ENCODE measurements around the gene SLC34A1. TPM values are rescaled to one million over a fixed set of nuclear protein-coding genes. Genes with fewer than 3 reads are reported as not detected.
"Not testable (repeated sequence)": the region's sequence is repeated elsewhere in the genome, so short reads cannot be mapped to it uniquely, and the experiment has no call there.

Gene SLC34A1
- total and polyA plus RNA-seq, 5 donors, result not detected

DNA sequence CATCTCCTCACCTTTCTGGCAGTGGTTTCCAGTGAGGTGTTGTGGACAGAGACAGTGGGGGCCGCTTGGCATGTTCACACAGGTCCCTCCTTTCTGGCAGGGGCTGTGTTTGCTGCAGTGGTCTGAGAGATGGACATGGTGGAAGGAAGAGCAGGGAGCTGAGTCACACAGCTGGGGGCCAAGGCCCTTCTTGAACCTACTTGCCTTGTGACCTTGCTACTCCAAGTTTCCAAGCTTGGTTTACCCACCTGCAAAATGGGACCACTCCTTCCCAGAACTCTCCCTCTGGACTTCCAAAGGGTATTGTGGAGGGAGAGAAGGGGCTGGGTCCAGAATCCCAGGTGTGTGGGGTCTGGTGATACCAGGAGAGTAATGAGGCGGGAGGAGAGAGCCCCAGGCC is 21.1 kb downstream of the SLC34A1 start:
- no peak for DNase-seq
- intact Hi-C loops (cut with DNase I), result loop anchor here in 2 of 4 donors (2.0 to 5.0 kb wide), 2 partner anchors 47 kb away; no protein-coding TSS in a partner anchor
- Histone ChIP-seq H3K4me3 (ENCODE audit: low read length) (no peak overlapping the region), H3K4me1 (ENCODE audit: control insufficient read depth, insufficient read depth, low read length) (no peaks in the 10 kb centered on the region), H3K27ac (ENCODE audit: low read length) (no peak overlapping the region), H3K9me3 (ENCODE audit: control insufficient read depth, low read length) (no peaks in the 10 kb centered on the region), H3K27me3 (ENCODE audit: control insufficient read depth, insufficient read depth) (no peaks in the 10 kb centered on the region)
- no peak for ATAC-seq
- 89% methylated on average over 2 of the region's 2 CpGs for WGBS

DNA sequence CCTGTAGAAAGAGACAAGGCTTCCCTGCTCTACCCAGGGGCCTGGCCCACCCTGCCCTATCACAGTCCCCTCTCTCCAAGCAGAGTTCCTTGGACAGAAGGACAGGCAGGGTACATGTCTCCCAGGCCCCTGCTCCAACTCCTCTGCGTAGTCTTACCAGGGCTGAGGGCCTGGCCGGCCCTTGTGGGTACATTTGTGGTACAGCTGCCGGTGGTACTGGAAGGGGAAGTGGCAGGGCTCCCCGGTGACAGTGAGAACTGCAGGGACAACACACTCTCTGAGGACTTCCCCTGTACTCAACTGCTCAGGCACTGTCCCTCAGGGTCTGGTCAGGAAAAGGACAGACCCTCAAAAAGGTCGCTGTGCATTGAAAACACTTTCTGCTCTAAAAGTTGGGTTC is 21.6 kb downstream of the SLC34A1 start:
- Histone ChIP-seq H3K9me3 (ENCODE audit: control insufficient read depth, low read length) (no peaks in the 10 kb centered on the region), H3K4me1 (ENCODE audit: control insufficient read depth, insufficient read depth, low read length) (no peaks in the 10 kb centered on the region), H3K4me3 (ENCODE audit: low read length) (no peak overlapping the region), H3K27me3 (ENCODE audit: control insufficient read depth, insufficient read depth) (no peaks in the 10 kb centered on the region), H3K27ac (ENCODE audit: low read length) (no peak overlapping the region)
- 76% methylated on average over 5 of the region's 5 CpGs for WGBS
- ATAC-seq (no peak), DNase-seq (peak in 2 of 3 donors; percentile 69 to 73)
- intact Hi-C loops (cut with DNase I), result loop anchor here in 2 of 4 donors (2.0 to 5.0 kb wide), 2 partner anchors 46 to 47 kb away; no protein-coding TSS in a partner anchor

- no peaks in the 10 kb centered on the region for H3K4me1 ChIP-seq (ENCODE audit: control insufficient read depth, insufficient read depth, low read length)
- no peak for DNase-seq
- no peak within 1 kb of the TSS for H3K4me3 ChIP-seq (ENCODE audit: low read length)
- no peaks in the 10 kb centered on the region for H3K27me3 ChIP-seq (ENCODE audit: control insufficient read depth, insufficient read depth)
- intact Hi-C loops (cut with DNase I), result loop anchor here in 1 of 4 donors (5.0 kb wide), 1 partner anchor 43 kb away; no protein-coding TSS in a partner anchor
- 87% methylated on average over 9 of the region's 9 CpGs for WGBS
- no peaks in the 10 kb centered on the region for H3K9me3 ChIP-seq (ENCODE audit: control insufficient read depth, low read length)
- H3K27ac ChIP-seq (ENCODE audit: low read length), result no peak within 1 kb of the TSS
- ATAC-seq, result no peak
Measured at GRCh38 chr5:177409043-177409801, 25.0 kb downstream of the SLC34A1 start, which contains the start of gene F12. F12 (minus strand) TSS chr5:177409564; CDS start chr5:177409527, 37 bp downstream.

GRCh38 chr5:177410575-177410974 is 26.3 kb downstream of the SLC34A1 start:
- intact Hi-C loops (cut with DNase I), result no loop called here
- no peak for ATAC-seq
- no peak for DNase-seq
- no peaks in the 10 kb centered on the region for H3K27me3 ChIP-seq (ENCODE audit: control insufficient read depth, insufficient read depth)
- H3K27ac ChIP-seq (ENCODE audit: low read length), result no peak overlapping the region
- H3K4me1 ChIP-seq (ENCODE audit: control insufficient read depth, insufficient read depth, low read length), result no peaks in the 10 kb centered on the region
- H3K9me3 ChIP-seq (ENCODE audit: control insufficient read depth, low read length), result no peaks in the 10 kb centered on the region
- WGBS, result 91% methylated on average over 3 of the region's 3 CpGs
- H3K4me3 ChIP-seq (ENCODE audit: low read length), result no peak overlapping the region

- intact Hi-C loops (cut with DNase I), result no loop called here
- no peaks in the 10 kb centered on the region for H3K9me3 ChIP-seq (ENCODE audit: control insufficient read depth, low read length)
- H3K4me3 ChIP-seq (ENCODE audit: low read length), result no peak overlapping the region
- no peaks in the 10 kb centered on the region for H3K27me3 ChIP-seq (ENCODE audit: control insufficient read depth, insufficient read depth)
- no peaks in the 10 kb centered on the region for H3K4me1 ChIP-seq (ENCODE audit: control insufficient read depth, insufficient read depth, low read length)
- ATAC-seq (no peak), DNase-seq (no peak)
- WGBS, result 86% methylated on average over 8 of the region's 8 CpGs
- H3K27ac ChIP-seq (ENCODE audit: low read length), result no peak overlapping the region
Measured at GRCh38 chr5:177412603-177413233, 28.5 kb downstream of the SLC34A1 start.

GRCh38 chr5:177414481-177414880 is 30.2 kb downstream of the SLC34A1 start:
- no peak for ATAC-seq
- WGBS, result 89% methylated on average over 3 of the region's 3 CpGs

GRCh38 chr5:177417081-177417480 is 32.8 kb downstream of the SLC34A1 start:
- H3K4me1 ChIP-seq (ENCODE audit: control insufficient read depth, insufficient read depth, low read length); H3K27me3 ChIP-seq (ENCODE audit: control insufficient read depth, insufficient read depth); DNase-seq; intact Hi-C loops (cut with DNase I); ATAC-seq; H3K27ac ChIP-seq (ENCODE audit: low read length); H3K4me3 ChIP-seq (ENCODE audit: low read length); H3K9me3 ChIP-seq (ENCODE audit: control insufficient read depth, low read length): not testable (repeated sequence)
- 86% methylated on average over 6 of the region's 6 CpGs for WGBS

More at GRCh38 chr5:177414481-177414880, 30.2 kb downstream of the SLC34A1 start:
- Histone ChIP-seq H3K27ac (ENCODE audit: low read length) (no peak overlapping the region), H3K4me3 (ENCODE audit: low read length) (no peak overlapping the region), H3K9me3 (ENCODE audit: control insufficient read depth, low read length) (no peaks in the 10 kb centered on the region), H3K27me3 (ENCODE audit: control insufficient read depth, insufficient read depth) (no peaks in the 10 kb centered on the region), H3K4me1 (ENCODE audit: control insufficient read depth, insufficient read depth, low read length) (no peaks in the 10 kb centered on the region)
- DNase-seq, result no peak
- intact Hi-C loops (cut with DNase I), result no loop called here

GRCh38 chr5:177419046-177419445 is 34.8 kb downstream of the SLC34A1 start:
- DNase-seq (no peak), ATAC-seq (no peak)
- Histone ChIP-seq H3K4me3 (ENCODE audit: low read length) (no peak overlapping the region), H3K27ac (ENCODE audit: low read length) (no peak overlapping the region), H3K9me3 (ENCODE audit: control insufficient read depth, low read length) (no peaks in the 10 kb centered on the region), H3K4me1 (ENCODE audit: control insufficient read depth, insufficient read depth, low read length) (no peaks in the 10 kb centered on the region), H3K27me3 (ENCODE audit: control insufficient read depth, insufficient read depth) (no peaks in the 10 kb centered on the region)
- 66% methylated on average over 3 of the region's 3 CpGs for WGBS
- intact Hi-C loops (cut with DNase I), result no loop called here

DNA sequence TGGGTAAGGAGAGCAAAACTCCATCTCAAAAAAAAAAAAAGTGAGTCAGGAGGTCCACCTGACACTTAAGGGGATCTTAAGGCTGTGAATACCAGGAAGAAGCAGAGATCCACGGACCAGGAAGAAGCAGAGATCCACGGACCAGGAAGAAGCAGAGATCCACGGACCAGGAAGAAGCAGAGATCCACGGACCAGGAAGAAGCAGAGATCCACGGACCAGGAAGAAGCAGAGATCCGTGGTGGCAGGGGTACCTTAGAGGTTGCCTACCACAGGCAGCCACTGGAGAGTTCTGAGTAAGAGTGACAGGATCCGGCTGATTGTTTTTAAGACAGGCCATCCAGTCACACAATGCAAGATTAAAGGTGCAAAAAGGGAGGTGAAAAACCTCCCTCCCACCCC is 36.2 kb downstream of the SLC34A1 start:
- H3K27me3 ChIP-seq (ENCODE audit: control insufficient read depth, insufficient read depth); DNase-seq; intact Hi-C loops (cut with DNase I); H3K4me3 ChIP-seq (ENCODE audit: low read length); H3K27ac ChIP-seq (ENCODE audit: low read length); H3K4me1 ChIP-seq (ENCODE audit: control insufficient read depth, insufficient read depth, low read length); ATAC-seq; H3K9me3 ChIP-seq (ENCODE audit: control insufficient read depth, low read length): not testable (repeated sequence)
- 71% methylated on average over 7 of the region's 7 CpGs for WGBS

- no peak for ATAC-seq
- peak in 1 of 3 donors; percentile 13 for DNase-seq
- H3K4me1 ChIP-seq (ENCODE audit: control insufficient read depth, insufficient read depth, low read length), result peaks cover 4% of the 10 kb centered on the region
- intact Hi-C loops (cut with DNase I), result no loop called here
- H3K4me3 ChIP-seq (ENCODE audit: low read length), result no peak overlapping the region
- no peaks in the 10 kb centered on the region for H3K9me3 ChIP-seq (ENCODE audit: control insufficient read depth, low read length)
- WGBS, result 76% methylated on average over 6 of the region's 6 CpGs
- H3K27me3 ChIP-seq (ENCODE audit: control insufficient read depth, insufficient read depth), result no peaks in the 10 kb centered on the region
- H3K27ac ChIP-seq (ENCODE audit: low read length), result no peak overlapping the region
Measured at GRCh38 chr5:177421062-177421798, 37.0 kb downstream of the SLC34A1 start.

DNA sequence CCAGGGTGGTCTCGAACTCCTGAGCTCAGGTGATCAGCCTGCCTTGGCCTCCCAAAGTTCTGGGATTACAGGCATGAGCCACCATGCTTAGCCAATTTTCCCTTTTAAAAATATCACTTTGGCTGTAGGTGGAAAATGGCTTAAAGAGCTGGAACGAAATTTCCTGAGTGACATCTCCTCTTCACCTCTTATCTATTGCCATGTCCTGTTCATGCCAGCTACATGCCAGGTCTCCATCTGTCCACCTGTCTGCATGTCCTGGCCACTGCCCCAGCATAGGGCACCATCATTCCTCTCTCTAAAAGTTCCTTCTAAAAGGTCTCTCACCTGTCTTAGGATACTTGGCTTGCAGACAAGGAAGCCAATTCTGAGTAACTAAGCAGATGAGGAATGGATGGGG is 39.4 kb downstream of the SLC34A1 start:
- DNase-seq, result peak in 1 of 3 donors; percentile 18
- Histone ChIP-seq H3K27ac (ENCODE audit: low read length) (no peak overlapping the region), H3K27me3 (ENCODE audit: control insufficient read depth, insufficient read depth) (no peaks in the 10 kb centered on the region), H3K4me3 (ENCODE audit: low read length) (no peak overlapping the region), H3K9me3 (ENCODE audit: control insufficient read depth, low read length) (no peaks in the 10 kb centered on the region), H3K4me1 (ENCODE audit: control insufficient read depth, insufficient read depth, low read length) (peaks cover 11% of the 10 kb centered on the region)
- 91% methylated on average over 2 of the region's 2 CpGs for WGBS
- no peak for ATAC-seq
- intact Hi-C loops (cut with DNase I), result no loop called here

Measured in right cardiac atrium (tissue), 5 donors.